Bronchial epithelial cell (primary cell): Measurements from ENCODE around the gene GSTM2. TPM values are rescaled to one million over a fixed set of nuclear protein-coding genes. Genes with fewer than 3 reads are reported as not detected.

Source experiments
- DNase-seq: peaks from one replicate; pipeline ENCODE4 v3.0.0-alpha.2; 2010; ENCODE audit warnings: low read depth
- FAIRE-seq: peaks from 2 replicates; lab custom pipeline; 2011; peaks lifted over from hg19 to GRCh38; lab: Jason Lieb, UNC
- H3K27me3 ChIP-seq: 2 replicates; pipeline ENCODE4 v1.5.1; 2011; ENCODE audit warnings: low read length; ENCODE audit not compliant: control insufficient read depth, insufficient read depth
- H3K36me3 ChIP-seq: 2 replicates; pipeline ENCODE4 v1.5.1; 2011; ENCODE audit warnings: low read length; ENCODE audit not compliant: control insufficient read depth, insufficient read depth
- H3K4me3 ChIP-seq: 2 replicates; pipeline ENCODE4 v1.5.1; 2011; ENCODE audit warnings: mild to moderate bottlenecking, low read depth, low read length, control low read depth
- CTCF ChIP-seq: IDR thresholded peaks from 2 replicates; pipeline ENCODE4 v1.5.1; 2011; ENCODE audit warnings: mild to moderate bottlenecking, moderate library complexity, low read length, control low read depth, inconsistent platforms; ENCODE audit not compliant: insufficient read depth, severe bottlenecking
- total RNA-seq: library from RNA; depleted of rRNA; stranded (reverse); fragments of >200 nt; gene quantifications from 2 replicates; pipeline ENCODE4 v1.2.1, GENCODE V29; 2014

GSTM2 gene
- total RNA-seq, 1 donor from 2014 or later = 0.26 TPM

- TF ChIP-seq CTCF = no peak
- FAIRE-seq (no peak), DNase-seq (no peak)
- Histone ChIP-seq H3K27me3 (no peaks in the 10 kb centered on the region), H3K36me3 (no peaks in the 10 kb centered on the region), H3K4me3 (no peak overlapping the region)
Observed at GRCh38 chr1:109653306-109653705, 14.6 kb upstream of the GSTM2 start.

GRCh38 chr1:109654519-109654918 lies 13.3 kb upstream of the GSTM2 start:
- Histone ChIP-seq H3K4me3 (no peak overlapping the region), H3K27me3 (no peaks in the 10 kb centered on the region), H3K36me3 (no peaks in the 10 kb centered on the region)
- no peak for FAIRE-seq
- DNase-seq = no peak
- TF ChIP-seq CTCF = no peak

GRCh38 chr1:109655615-109656519 lies 12.0 kb upstream of the GSTM2 start, which contains the start of gene GSTM4:
GSTM4 (plus strand) TSS chr1:109656099; CDS start chr1:109656390, 291 bp downstream.
- DNase-seq (peak; percentile 25), FAIRE-seq (no peak)
- no peaks in the 10 kb centered on the region for H3K36me3 ChIP-seq
- H3K4me3 ChIP-seq = peak within 1 kb of the TSS; percentile 55
- no peaks in the 10 kb centered on the region for H3K27me3 ChIP-seq
- peak; percentile 11 for TF ChIP-seq CTCF

GRCh38 chr1:109657395-109657794 lies 10.5 kb upstream of the GSTM2 start:
- TF ChIP-seq CTCF = no peak
- no peaks in the 10 kb centered on the region for H3K36me3 ChIP-seq
- DNase-seq = no peak
- no peak for FAIRE-seq
- H3K4me3 ChIP-seq = no peak overlapping the region
- no peaks in the 10 kb centered on the region for H3K27me3 ChIP-seq

GRCh38 chr1:109657970-109658369 lies 9.9 kb upstream of the GSTM2 start:
- no peak for DNase-seq

More at GRCh38 chr1:109657970-109658369, 9.9 kb upstream of the GSTM2 start:
- Histone ChIP-seq H3K36me3 (no peaks in the 10 kb centered on the region), H3K27me3 (no peaks in the 10 kb centered on the region), H3K4me3 (no peak overlapping the region)
- no peak for TF ChIP-seq CTCF
- FAIRE-seq = no peak
